Measurements from ENCODE around the gene SPOCD1.

DNA sequence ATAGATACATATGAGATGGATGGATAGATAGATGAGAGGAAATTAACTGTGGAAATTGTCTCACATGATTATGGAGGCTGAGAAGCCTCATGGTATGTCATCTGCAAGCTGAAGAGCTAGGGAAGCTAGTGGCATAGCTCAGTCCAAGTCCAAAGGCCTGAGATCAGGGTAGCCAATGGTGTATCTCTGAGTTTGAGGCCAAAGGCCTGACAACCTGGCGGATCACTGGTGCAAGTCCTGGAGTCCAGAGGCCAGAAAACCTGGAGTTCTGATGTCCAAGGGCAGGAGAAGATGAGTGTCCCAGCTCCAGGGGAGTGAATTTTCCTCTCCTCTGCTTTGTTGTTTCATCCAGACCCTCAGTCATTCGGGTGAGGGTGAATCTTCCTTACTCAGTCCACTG is 43.9 kb upstream of the SPOCD1 start:
- TF ChIP-seq TAF1 (IDR thresholded peaks at IDR 0.05; ENCODE audit: low read depth): no peak
- TF ChIP-seq EP300 (IDR thresholded peaks at IDR 0.05; ENCODE audit: borderline replicate concordance): no peak
- TF ChIP-seq TEAD4 (IDR thresholded peaks at IDR 0.05): no peak
- no peak for TF ChIP-seq RAD21 (IDR thresholded peaks at IDR 0.05; ENCODE audit: low read depth)
- TF ChIP-seq REST (IDR thresholded peaks at IDR 0.05; ENCODE audit: low read depth): no peak
- TF ChIP-seq CREB1 (IDR thresholded peaks at IDR 0.05; ENCODE audit: low read depth): no peak

Data from Ishikawa (cell line).